ENCODE data around the gene SPATA25.

- TF ChIP-seq POLR2AphosphoS5 (IDR thresholded peaks at IDR 0.05) (no peak), CTCF (IDR thresholded peaks at IDR 0.05; ENCODE audit: poor library complexity, severe bottlenecking) (no peak), TAF1 (IDR thresholded peaks at IDR 0.05; ENCODE audit: low read depth) (no peak), EZH2 (IDR thresholded peaks at IDR 0.05; ENCODE audit: borderline replicate concordance, insufficient read depth, low read length, poor library complexity, severe bottlenecking) (no peak)
These were observed 5.5 kb upstream of the SPATA25 start for GRCh38 chr20:45892828-45893500.

Data from neural cell (in vitro differentiated cells).